HFFc6 (cell line): ENCODE data around the gene SULT1C4. TPM values are rescaled to one million over a fixed set of nuclear protein-coding genes. Genes with fewer than 3 reads are reported as not detected.

Source experiments
- DNase-seq: peaks from one replicate; pipeline ENCODE4 v3.0.0-alpha.2; 2018
- H3K27ac Mint-ChIP-seq: 2 replicates; pipeline ENCODE4 v1.8.0; 2020; ENCODE audit warnings: mild to moderate bottlenecking, mixed read lengths
- H3K27me3 Mint-ChIP-seq: 2 replicates; pipeline ENCODE4 v1.8.0; 2021; ENCODE audit warnings: mild to moderate bottlenecking, moderate library complexity, mixed read lengths; ENCODE audit not compliant: insufficient read depth
- H3K36me3 Mint-ChIP-seq: 2 replicates; pipeline ENCODE4 v1.8.0; 2021; ENCODE audit warnings: low read depth, mixed read lengths
- H3K4me1 Mint-ChIP-seq: 2 replicates; pipeline ENCODE4 v1.8.0; 2020; ENCODE audit warnings: low read depth, mixed read lengths
- H3K4me3 Mint-ChIP-seq: 2 replicates; pipeline ENCODE4 v1.8.0; 2020; ENCODE audit warnings: mild to moderate bottlenecking, moderate library complexity, mixed read lengths
- H3K9me3 Mint-ChIP-seq: 2 replicates; pipeline ENCODE4 v1.8.0; 2020; ENCODE audit warnings: mild to moderate bottlenecking, mixed read lengths
- total RNA-seq, 6 experiments: library from RNA; stranded (reverse); fragmentation: NEBNext Ultra II Directional; extraction: Animal tissue kit (Norgen Biotek cat#: 25700); gene quantifications; 2 replicates in 1 of 6; 3 replicates in 5 of 6; pipeline ENCODE4 v1.2.3, GENCODE V29; 2021
- TF ChIP-seq, protein P1 (sequence below): fragments of 200-600 bp; sonication (generic); IDR thresholded peaks from 2 replicates; pipeline ENCODE4 v1.5.0; 2021; ENCODE audit warnings: antibody characterized with exemption, mild to moderate bottlenecking

SULT1C4 gene
- total RNA-seq, 6 experiments from 2014 or later = not detected

DNA sequence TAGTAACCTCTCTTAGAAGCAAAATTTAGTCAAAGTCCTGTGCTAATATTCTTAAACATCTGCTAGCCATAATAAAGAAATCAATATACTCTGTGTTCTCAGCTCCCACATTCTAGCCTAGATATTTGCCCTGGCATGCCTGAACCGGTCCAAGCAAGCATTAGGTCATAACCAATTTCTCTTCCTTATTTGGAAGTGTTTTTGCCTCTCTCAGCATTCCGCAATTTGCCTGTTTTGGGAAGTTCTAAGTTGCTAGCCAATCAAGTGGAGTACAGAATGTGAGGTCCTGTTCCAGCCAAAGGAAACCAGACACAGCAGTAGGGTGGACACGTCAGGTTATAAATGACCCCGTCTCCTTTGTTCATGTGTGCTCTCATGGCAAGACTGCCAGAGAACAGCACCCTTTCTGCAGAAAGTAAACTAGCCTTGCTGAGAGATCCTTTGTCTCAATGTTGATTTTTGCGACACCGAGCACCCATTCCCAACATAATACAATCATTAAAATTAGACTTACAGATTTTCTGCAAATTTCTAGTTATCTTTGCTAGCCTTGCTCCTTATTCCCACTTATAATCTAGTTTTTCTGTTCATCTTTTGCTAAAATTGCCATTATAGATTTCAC, 13.0 kb upstream of the SULT1C4 start:
- Mint-ChIP-seq H3K36me3 (peaks cover 8% of the 10 kb centered on the region), H3K4me3 (no peak overlapping the region), H3K27me3 (no peaks in the 10 kb centered on the region), H3K9me3 (peaks cover 12% of the 10 kb centered on the region), H3K4me1 (peaks cover 47% of the 10 kb centered on the region), H3K27ac (peak overlapping the region; percentile 37)
- no peak for DNase-seq
- TF ChIP-seq, protein P1, sequence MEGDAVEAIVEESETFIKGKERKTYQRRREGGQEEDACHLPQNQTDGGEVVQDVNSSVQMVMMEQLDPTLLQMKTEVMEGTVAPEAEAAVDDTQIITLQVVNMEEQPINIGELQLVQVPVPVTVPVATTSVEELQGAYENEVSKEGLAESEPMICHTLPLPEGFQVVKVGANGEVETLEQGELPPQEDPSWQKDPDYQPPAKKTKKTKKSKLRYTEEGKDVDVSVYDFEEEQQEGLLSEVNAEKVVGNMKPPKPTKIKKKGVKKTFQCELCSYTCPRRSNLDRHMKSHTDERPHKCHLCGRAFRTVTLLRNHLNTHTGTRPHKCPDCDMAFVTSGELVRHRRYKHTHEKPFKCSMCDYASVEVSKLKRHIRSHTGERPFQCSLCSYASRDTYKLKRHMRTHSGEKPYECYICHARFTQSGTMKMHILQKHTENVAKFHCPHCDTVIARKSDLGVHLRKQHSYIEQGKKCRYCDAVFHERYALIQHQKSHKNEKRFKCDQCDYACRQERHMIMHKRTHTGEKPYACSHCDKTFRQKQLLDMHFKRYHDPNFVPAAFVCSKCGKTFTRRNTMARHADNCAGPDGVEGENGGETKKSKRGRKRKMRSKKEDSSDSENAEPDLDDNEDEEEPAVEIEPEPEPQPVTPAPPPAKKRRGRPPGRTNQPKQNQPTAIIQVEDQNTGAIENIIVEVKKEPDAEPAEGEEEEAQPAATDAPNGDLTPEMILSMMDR = no peak

DNA sequence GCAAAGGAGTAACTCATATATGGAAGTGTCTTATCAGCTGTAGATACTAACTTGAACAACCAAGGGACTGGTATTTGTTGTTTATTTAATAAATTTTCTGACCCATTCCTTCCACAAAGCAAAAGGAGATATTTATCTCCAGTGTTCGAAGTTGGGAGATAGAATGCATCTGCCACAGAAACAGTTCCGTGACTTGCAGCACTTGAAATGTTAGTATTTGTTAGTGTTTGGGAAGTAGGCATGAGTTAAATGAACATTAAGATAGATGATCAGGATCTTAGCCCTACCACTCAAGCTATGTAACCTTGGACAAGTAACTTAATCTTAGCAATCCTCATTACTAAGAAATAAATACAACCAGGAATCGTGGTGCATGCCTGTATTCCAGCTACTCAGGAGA, 12.1 kb upstream of the SULT1C4 start:
- Mint-ChIP-seq H3K36me3 (peaks cover 8% of the 10 kb centered on the region), H3K4me3 (no peak overlapping the region), H3K27me3 (no peaks in the 10 kb centered on the region), H3K4me1 (peaks cover 56% of the 10 kb centered on the region), H3K27ac (no peak overlapping the region), H3K9me3 (peaks cover 12% of the 10 kb centered on the region)
- no peak for DNase-seq
- TF ChIP-seq, protein P1 = no peak

DNA sequence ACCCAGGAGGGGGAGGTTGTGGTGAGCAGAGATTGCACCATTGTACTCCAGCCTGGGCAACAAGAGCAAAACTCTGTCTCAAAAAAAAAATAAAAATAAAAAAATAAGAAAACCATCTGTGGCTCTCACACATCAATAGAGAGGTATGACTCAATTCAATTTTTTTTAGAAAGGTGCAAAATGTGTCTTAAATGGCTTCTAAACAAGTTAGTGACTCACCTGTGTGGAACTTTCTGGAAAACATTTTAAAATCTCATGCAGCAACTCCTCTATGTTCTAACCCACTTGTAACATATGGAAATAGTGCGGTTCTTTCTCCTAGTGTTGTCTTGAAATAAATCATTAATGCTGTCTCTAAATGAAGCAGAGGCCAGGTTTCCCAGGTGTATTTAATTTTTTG, 10.7 kb upstream of the SULT1C4 start:
- Mint-ChIP-seq H3K27me3 (no peaks in the 10 kb centered on the region), H3K27ac (no peak overlapping the region), H3K4me3 (no peak overlapping the region), H3K9me3 (peaks cover 12% of the 10 kb centered on the region), H3K36me3 (peaks cover 8% of the 10 kb centered on the region), H3K4me1 (peaks cover 50% of the 10 kb centered on the region)
- DNase-seq = no peak
- TF ChIP-seq, protein P1 = no peak

DNA sequence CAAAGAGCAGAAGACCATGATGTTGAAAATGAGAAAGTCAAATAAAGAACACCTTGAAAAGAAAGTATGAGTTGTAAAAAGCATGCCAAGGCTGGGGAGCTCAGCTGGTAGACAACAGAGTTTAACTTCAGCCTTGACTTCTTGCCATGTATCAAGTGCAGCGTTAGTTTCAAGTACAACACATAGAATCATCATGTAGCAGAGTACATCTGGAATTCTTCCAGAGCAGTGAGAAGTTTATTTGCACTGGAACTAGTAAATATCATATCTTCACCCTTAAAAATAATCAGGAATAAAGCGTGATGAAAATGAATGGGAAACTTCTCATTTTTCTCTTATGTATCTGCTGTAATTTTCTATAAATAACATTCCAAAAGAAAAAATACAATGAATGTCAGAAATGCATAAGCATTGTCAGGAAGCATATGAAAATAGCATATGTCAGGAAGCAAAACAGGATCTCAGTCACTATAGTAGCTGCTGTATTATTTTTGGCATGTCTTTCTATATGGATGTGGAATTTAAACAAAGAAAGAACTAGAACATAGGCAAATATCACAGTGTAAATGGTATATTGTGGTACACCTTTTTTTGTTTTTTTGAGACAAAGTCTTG, 10.1 kb upstream of the SULT1C4 start:
- DNase-seq = no peak
- TF ChIP-seq, protein P1 = no peak
- no peak overlapping the region for H3K27ac Mint-ChIP-seq

DNA sequence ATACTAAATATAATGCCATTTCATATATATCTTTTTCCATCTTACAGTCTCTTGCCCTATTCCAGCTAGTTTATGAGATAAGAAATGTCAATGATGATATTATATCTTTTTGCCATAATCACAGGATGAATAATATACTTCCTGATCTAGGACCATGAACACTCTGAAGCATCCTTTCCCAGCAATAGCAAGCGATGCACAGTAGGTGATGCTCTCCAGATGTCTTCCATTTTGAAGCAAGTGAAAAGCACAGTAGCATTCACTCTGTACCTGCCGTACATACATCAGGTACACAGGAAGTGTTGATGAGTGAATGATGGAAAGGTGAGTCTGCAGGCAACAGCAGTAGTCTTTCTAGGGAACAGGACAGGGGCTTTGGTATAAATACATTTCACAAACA, 8.6 kb upstream of the SULT1C4 start:
- Mint-ChIP-seq H3K27me3 (peaks cover 3% of the 10 kb centered on the region; the same call in 1 of the 2 replicates), H3K9me3 (peaks cover 12% of the 10 kb centered on the region), H3K4me3 (no peak overlapping the region), H3K4me1 (peaks cover 30% of the 10 kb centered on the region), H3K36me3 (peaks cover 8% of the 10 kb centered on the region), H3K27ac (no peak overlapping the region)
- no peak for DNase-seq
- TF ChIP-seq, protein P1 = no peak

More for the DNA sequence above, 10.1 kb upstream of the SULT1C4 start:
- Mint-ChIP-seq H3K4me3 (no peak overlapping the region), H3K27me3 (no peaks in the 10 kb centered on the region), H3K9me3 (peaks cover 12% of the 10 kb centered on the region), H3K4me1 (peaks cover 45% of the 10 kb centered on the region), H3K36me3 (peaks cover 8% of the 10 kb centered on the region)
